IPS-18c (cell line): ENCODE results near the gene COQ8B.

Source experiments
- H3K4me3 ChIP-seq: 2 replicates; pipeline ENCODE4 v1.7.0; 2013; ENCODE audit warnings: low read depth, mild to moderate bottlenecking, low read length, moderate library complexity; ENCODE audit not compliant: insufficient read depth
- H3K9me3 ChIP-seq: one replicate; pipeline ENCODE4 v1.6.1; 2013; ENCODE audit warnings: mild to moderate bottlenecking, low read length, moderate library complexity; ENCODE audit not compliant: control insufficient read depth, insufficient read depth

The COQ8B gene

DNA sequence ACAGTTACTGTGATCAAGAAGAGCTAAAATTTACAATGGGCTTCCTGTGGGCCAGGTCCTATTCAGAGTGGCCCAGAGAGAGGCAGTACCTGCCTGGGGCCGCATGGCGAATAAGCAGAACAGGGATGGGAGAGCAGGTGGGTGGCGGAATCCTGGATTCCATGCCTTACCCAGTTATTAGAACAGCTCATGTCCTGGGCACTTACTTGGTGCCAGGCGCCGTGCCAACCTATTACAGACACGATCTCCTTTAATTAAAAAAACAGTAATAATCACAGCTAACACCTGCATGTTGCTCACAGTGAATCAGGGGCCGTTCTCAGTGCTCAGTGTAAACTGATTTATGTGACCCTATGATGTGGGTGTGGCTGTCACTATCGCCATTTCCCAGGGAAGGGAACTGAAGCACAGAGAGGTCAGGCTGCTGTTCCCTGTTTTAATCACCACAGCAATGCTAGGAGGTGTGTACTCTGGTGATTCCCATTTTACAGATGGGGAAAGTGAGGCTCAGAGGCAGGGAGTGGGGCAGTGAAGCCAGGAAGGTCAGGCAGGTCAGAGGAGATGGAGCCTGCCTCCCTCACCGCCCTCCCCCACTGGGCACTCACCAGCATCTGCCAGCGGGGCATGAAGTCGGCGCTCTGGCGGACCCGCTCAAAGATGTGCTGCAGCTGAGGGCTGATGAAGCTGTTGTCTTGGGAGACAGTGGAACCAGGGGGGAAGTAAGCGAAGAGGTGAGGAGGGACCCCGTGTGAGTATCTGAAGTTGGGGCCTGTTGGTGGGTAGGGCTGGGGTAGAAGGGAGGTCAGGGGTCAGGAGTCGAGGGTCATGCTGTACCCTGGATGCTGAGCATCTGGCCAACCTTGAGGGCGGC is 12.0 kb downstream of the COQ8B start:
- H3K4me3 ChIP-seq: no peak overlapping the region
- no peaks in the 10 kb centered on the region for H3K9me3 ChIP-seq

DNA sequence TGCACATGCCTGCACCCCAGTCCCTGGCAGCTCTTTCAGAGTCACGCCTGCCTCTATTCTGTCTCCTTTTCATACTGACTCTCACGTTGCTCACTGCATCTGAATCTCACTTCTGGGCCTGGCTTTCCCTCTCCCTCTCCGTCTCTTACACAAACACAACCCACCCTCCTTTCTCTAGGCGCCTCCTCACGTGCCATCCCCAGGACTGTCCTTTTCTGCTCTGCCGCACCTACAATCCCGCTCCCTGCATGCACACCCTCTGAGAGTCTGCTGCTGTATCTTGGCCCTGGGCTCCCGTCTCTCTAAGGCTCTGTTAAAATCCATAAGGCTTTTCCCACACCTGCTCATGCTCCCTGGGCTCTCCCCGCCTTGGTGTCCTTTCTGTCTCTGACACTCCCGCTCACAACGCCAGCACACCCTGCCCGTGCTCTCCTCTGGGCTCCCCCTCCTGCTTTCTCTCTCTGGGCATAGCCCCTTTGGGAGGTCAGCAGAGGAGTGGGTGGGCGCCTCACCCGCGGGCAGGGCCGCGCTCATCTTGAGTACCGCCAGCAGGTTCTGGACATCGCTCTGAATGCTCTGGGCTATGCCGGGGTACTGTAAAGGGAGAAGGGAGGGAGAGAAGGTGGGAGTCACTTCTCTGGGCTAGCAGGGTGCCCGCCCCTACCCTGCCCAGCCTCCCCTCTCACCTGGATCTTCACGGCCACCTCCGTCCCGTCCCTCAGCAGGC is 13.5 kb downstream of the COQ8B start:
- Histone ChIP-seq H3K4me3 (no peak overlapping the region), H3K9me3 (no peaks in the 10 kb centered on the region)

DNA sequence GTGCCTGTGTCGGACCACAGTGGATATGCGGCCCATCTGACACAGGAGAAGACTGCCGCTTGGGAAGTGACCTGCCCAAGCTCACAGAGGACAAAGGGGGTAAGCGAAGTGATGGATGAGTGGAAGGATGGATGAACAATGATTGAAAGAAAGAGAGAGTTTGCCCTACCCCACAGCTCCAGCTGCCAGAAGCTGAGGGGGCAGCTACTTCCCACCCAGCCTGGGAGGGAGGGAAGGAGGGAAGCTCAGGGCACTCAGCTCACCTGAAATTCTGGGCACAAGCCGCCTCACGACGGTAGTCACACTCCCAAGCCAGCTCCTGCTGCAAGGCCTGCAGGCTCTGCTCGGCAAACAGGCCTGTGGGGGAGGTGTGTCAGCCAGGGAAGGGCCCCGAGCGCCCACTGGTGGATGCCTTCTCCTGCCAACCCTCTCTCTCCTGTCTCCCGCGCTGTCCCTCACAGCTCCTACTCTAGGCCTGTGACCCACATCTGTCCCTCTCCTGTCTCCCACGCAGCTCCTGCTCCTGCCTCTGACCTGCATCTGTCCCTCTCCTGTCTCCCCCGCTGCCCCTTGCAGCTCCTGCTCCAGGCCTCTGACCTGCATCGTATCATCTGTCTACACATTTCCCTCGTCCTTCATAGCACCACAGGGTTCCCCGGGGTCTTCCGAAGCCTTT is 14.2 kb downstream of the COQ8B start:
- Histone ChIP-seq H3K9me3 (no peaks in the 10 kb centered on the region), H3K4me3 (no peak overlapping the region)

DNA sequence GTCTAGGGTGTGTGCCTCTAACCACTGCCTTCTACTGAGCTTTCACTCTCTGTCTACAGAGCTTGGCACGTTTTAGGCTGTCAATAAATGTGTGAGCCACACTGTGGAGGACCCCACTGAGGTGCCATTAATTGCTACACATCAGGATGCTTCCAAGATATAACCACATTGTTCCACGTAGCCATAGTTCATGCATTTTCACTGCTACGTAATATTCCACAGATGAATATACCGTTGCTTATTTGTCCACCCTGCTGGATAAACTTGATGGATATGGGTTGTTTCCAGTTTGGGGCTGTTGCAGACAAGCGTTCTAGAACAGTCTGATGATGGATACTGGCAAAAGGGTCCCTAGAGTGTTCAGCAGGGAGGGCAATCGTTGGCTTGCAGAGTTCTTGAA is 14.9 kb downstream of the COQ8B start:
- Histone ChIP-seq H3K9me3 (no peaks in the 10 kb centered on the region), H3K4me3 (no peak overlapping the region)

DNA sequence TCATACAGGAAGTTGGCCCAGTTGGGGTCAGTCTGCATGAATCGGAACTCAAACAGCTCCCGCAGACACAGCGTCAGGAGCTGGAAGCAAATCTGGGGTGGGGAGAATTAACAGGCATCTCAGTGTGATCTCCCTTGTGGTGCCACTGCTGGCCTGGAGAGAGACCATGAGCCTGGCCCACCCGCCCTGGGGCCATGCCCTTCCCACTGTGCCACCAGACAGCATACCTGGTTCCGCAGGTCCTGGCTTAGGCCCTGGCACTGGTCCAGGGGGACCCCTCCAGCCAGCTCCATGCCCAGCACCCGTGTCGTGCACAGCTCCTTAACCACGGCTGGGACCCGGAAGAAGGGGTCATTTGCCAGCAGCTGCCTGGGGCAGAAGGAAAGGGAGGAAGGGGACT is 16.6 kb downstream of the COQ8B start:
- Histone ChIP-seq H3K9me3 (no peaks in the 10 kb centered on the region), H3K4me3 (no peak overlapping the region)

DNA sequence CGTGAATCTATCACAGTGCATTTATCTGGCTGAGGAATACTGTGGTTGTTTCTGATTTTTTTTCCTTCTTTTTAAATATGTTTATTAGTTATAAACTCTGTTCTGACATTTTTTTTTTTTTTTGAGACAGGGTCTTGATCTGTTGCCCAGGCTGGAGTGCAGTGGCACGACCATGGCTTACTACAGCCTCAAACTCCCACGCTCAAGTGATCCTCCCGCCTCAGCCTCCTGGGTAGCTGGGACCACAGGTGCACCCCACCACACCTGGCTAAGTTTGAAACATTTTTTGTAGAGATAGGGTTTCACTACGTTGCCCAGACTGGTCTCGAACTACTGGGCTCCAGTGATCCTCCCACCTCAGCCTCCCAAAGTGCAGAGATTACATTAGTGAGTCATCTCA is 19.7 kb downstream of the COQ8B start:
- Histone ChIP-seq H3K9me3 (no peaks in the 10 kb centered on the region), H3K4me3 (no peak overlapping the region)

DNA sequence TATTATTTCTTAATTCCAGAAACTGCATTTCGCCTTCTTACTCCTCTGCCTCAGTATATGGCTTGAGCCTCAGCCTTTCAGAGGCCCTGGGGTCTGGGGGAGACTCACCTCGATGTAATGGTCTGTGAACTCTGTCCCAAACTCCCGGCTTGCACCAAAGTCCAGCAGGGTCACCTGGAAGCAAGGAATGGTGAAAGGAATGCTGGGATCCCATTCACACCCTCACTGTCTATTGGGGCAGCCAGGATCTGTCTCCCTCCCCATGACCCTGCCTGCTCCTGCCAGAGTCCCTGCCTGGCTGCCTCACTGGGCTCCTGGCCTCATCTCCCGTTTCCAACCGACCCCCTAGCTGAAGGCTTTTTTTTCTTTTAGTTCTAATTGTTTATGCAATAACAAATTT is 20.8 kb downstream of the COQ8B start:
- Histone ChIP-seq H3K9me3 (no peaks in the 10 kb centered on the region), H3K4me3 (no peak overlapping the region)

DNA sequence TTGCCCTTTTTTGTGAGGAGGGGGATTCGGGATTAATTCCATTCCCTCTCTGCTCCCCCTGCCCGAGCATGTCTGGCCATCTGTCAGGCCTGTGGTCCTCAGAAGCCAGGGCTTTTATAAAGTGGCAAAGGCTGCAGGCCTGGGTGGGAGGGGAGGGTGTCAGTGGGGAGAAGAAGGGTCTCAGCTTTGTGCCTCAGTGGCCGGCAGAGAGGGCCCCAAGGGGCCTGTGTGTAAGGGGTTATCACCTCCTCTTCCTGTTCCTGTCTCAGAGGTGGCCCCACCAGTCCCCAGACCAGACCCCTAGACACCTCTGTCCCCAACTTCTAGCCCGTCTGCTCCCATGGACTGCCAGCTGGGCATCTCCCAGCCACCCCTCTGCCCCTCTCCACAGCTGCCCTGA is 22.8 kb downstream of the COQ8B start:
- no peaks in the 10 kb centered on the region for H3K9me3 ChIP-seq
- no peak overlapping the region for H3K4me3 ChIP-seq

DNA sequence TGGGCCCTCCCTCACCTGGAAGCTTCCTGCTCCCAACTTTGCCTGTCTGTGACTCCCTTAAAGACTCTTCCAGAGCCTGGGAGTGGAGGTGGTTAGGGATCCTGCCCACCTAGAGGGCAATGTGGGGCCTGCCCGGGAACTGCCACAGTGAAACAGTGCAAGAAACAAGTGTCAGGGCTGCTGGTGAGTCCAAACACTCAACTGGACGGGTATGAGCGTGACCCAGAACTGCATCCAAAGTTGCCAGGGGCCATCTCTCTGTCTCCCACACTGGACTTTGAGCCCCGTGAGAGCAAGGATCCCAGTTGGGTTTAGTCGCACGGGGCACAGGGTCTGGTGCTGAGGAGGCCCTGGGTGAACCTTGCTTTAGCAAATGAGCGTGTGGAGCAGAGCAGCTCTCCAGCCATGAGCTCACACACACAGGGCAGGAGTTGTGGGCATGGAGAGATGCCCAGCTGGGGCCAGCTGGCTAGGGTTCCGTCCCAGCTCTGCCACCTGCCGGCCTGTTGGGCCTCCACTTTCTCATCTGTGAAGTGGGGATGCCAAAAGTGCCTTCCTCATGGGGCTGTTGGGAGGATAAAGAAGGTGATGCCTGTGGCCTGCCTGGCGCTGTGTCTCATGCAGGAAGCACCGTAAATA is 23.4 kb downstream of the COQ8B start:
- Histone ChIP-seq H3K9me3 (no peaks in the 10 kb centered on the region), H3K4me3 (no peak overlapping the region)

DNA sequence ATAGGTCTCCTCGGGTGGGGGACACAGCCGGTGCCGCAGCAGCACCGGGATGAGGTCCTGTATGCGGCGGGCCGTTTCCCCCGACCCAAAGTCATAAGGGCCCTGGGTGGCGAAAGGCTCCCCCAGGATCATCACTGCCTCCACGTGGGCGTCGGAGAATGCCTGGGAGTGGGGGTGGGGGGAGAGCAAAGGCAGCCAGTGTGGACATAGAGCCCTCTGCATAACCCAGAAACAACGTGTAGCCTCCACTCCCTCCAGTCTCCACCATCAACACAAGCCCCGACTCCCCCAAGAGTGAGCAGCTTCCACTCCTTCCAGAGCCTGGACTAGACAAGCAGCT is 24.5 kb downstream of the COQ8B start:
- no peak overlapping the region; the same call in 1 of the 2 replicates for H3K4me3 ChIP-seq
- H3K9me3 ChIP-seq: no peaks in the 10 kb centered on the region

DNA sequence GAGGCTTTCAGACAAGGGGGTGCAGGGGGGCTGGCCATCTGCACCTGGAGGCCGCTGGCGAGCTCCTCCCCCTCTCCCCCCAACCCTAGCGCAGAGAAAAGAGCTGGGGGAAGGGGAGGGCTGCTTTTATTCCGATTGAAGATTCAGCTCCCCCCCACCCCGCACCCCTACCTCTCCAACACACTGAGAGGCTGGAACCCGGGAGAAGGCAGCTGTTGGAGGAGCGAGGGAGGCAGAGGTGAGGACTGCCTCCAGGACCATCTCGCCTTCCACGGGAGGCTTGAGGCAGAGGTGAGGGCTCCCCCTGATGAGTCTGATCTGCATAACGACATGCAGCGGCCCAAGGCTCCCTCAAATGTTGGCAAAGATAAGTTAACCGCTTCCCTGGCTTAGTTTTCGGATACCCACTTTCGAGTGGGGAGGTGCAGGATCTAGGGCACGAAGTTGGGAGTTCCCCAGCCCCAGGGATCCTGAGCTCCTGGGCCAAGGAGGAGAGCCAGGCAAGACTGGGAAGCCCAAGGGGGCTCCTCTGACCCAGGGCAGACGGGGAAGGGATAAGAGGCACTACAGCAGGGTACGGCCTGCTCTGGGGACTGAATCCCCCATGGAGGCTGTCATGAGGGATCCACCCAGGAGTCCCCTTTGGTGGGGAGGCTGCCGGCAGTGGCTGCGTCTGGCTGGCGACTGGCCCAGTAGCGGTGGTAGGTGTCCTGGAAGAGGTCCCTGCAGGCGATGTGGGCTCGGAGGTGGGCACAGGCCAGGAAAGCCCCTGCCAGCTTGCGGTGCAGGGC is 25.1 kb downstream of the COQ8B start:
- Histone ChIP-seq H3K4me3 (peak overlapping the region; percentile 71), H3K9me3 (no peaks in the 10 kb centered on the region)

DNA sequence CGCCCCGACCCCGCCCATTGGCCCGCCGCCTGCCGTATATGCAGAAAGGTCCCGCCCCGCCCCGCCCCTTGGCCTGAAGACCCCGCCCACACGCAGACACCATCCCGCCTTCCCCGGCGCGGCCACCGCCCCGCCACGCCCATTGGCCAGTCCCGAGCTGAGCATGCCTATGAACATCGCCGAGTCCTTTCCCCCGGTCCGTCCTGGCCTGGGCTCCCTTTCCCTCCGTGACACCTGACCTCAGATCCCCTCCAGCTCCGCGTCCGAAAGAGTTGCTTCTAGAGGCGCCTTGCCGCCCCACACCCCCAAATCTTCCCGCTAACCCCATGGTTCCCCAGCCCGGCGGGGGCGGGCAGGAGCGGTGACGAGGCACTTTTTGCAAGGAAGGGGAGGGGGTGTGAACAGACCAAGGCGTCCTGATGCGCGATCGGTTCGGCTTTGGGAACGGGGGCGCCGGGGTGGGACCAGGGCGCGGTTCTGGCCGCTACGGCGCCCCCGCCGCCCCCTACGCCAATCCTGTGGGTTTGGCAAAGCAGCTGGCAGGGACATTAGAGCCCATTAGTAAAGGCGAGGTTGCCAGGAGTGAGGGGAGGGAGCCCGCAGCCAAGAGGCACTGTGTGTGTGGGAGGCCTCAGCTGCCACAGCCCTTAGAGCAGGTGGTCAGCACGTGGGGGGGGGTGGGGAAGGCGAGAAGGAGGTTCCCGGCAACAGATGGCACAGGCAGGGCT is 25.8 kb downstream of the COQ8B start:
- Histone ChIP-seq H3K4me3 (peak overlapping the region; percentile 71), H3K9me3 (no peaks in the 10 kb centered on the region)

DNA sequence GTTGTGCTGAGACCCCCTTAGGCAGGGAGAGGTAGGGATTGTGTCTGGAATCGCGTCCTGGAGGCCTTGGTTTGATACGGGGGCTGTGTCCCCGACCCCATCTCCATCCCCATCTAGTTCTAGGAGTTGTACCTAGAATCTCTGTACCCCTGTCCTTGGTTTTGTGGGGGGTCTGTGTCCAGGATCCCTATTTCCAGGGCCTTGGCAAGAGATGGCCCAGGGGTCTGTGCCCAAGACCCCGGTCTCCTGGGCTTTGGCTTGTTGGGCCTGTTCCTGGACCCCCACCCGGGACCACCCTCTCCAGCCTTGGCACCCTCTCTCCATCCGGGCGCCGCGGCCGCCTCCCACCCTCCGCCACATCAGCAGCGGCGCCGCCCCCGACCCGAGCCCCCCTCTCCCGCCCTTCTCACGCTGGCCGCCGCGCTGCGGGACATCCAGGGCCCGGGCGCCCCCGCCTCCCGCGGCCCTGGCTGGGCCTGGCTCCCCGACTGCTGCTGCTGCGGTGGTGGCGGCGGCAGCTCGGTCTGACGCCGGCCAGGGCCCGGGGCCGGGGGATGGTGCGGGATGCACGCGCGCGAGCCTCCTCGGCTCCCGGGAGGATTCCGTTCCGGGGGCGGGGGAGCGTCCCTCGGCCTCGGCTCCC is 26.5 kb downstream of the COQ8B start, which contains the start of gene NUMBL:
TSS of gene NUMBL (minus strand) at position 602 of the 643 bp plus-strand sequence. CDS start at position 434, 168 bp downstream.
- no peaks in the 10 kb centered on the region for H3K9me3 ChIP-seq
- peak within 1 kb of the TSS; percentile 71 for H3K4me3 ChIP-seq

DNA sequence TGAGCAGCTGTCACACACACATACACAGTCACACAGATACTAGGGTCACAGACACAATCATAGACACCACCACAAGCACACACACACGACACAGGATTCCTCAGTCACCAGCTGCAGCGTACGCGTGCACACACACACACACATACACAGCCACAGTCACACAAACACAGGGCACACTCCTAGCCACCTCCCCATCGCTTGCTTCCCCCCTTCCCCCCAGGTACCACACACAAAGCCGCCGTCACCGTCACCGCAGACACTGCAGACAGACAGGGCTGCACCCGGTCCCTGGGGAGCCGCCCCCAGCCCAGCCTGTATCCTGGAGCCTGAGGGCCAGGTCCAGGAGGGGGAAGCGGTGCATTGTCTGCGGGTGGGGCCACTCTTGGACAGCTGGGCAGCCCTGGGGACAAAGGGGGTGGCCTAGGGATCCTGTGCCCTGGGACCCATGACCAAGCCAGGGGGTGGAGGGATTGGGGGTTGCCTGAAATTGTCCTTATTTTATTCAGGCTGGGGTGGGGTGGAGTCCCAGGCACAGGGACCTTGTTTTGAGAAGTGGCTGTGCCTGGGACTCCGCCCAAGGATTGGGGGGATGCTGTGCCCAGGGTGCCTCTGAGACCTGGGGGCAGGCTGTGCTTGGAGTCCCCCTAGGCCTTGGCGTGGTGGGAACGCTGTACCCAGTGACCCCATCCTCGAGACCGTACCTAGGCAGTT is 27.2 kb downstream of the COQ8B start:
- no peaks in the 10 kb centered on the region for H3K9me3 ChIP-seq
- peak overlapping the region; percentile 64 for H3K4me3 ChIP-seq

DNA sequence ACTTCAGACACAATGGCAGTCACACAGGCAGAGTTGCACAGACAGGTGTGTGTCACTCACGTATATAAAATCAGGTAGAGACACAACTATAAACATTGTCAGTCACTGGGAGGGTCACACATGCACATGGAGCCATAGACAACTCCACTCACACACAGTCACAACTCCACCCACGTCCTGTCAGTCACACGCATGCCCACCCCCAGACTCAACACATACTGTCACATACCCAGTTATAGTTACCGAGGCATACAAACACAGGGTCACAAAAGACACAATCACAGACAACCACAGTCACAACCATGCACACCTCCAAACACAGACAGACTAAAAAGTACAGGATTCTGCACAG is 27.7 kb downstream of the COQ8B start:
- H3K4me3 ChIP-seq: peak overlapping the region; percentile 64; the same call in 1 of the 2 replicates
- no peaks in the 10 kb centered on the region for H3K9me3 ChIP-seq
